Endothelial cell of umbilical vein (primary cell): ENCODE results near the gene CDK19.

Experiments
- POLR2AphosphoS5 ChIP-seq: IDR thresholded peaks from 2 replicates; pipeline ENCODE4 v1.6.1; 2012; ENCODE audit warnings: low read depth, mild to moderate bottlenecking, control low read depth, low read length, moderate library complexity; ENCODE audit not compliant: insufficient read depth
- TF ChIP-seq, protein P1 (sequence below), 2 donors: IDR thresholded peaks; 1 replicate in 1 of 2; 2 replicates in 1 of 2; pipeline ENCODE4 v1.5.1; 2011; ENCODE audit warnings: low read length in 2 of 2, mild to moderate bottlenecking in 2 of 2, moderate library complexity in 2 of 2, control low read depth in 1 of 2, inconsistent platforms in 1 of 2, low read depth in 1 of 2; ENCODE audit not compliant: insufficient read depth in 1 of 2; ENCODE audit errors: extremely low read depth in 1 of 2

- TF ChIP-seq, protein P1, sequence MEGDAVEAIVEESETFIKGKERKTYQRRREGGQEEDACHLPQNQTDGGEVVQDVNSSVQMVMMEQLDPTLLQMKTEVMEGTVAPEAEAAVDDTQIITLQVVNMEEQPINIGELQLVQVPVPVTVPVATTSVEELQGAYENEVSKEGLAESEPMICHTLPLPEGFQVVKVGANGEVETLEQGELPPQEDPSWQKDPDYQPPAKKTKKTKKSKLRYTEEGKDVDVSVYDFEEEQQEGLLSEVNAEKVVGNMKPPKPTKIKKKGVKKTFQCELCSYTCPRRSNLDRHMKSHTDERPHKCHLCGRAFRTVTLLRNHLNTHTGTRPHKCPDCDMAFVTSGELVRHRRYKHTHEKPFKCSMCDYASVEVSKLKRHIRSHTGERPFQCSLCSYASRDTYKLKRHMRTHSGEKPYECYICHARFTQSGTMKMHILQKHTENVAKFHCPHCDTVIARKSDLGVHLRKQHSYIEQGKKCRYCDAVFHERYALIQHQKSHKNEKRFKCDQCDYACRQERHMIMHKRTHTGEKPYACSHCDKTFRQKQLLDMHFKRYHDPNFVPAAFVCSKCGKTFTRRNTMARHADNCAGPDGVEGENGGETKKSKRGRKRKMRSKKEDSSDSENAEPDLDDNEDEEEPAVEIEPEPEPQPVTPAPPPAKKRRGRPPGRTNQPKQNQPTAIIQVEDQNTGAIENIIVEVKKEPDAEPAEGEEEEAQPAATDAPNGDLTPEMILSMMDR (IDR thresholded peaks at IDR 0.05; ENCODE audit: extremely low read depth in 1 of 2, insufficient read depth in 1 of 2, low read depth in 1 of 2, low read length in 2 of 2) = no peak
- TF ChIP-seq POLR2AphosphoS5 = no peak
Observed at GRCh38 chr6:110823146-110823545, 7.9 kb upstream of the CDK19 start.
